IMR-90 (cell line): ENCODE results near the gene MRPL17. TPM values are rescaled to one million over a fixed set of nuclear protein-coding genes. Genes with fewer than 3 reads are reported as not detected.

Experiments
- ATAC-seq: fragments of 200-7000 bp; cut with Tn5 transposase; 2 replicates; pipeline ENCODE4 v1.9.1; 2020; ENCODE audit warnings: low read depth, mild to moderate bottlenecking, moderate library complexity
- BruUV-seq: library from RNA; stranded (reverse); fragments of 400-500 nt; replicated peaks from 2 replicates; lab custom pipeline; 2021; lab: Mats Ljungman, UMichigan
- CTCF ChIA-PET: fragments of 300-600 bp; formaldehyde crosslinking; extraction: SDS; loops from one replicate; lab custom pipeline; 2021; ENCODE audit warnings: antibody characterized with exemption; lab: Yijun Ruan, JAX
- POLR2A ChIA-PET: fragments of 300-600 bp; sonication (Branson Sonifier 250); formaldehyde crosslinking; loops from one replicate; lab custom pipeline; 2022; ENCODE audit warnings: antibody characterized with exemption; ENCODE audit not compliant: unreplicated experiment; lab: Charles Lee
- DNase-seq: peaks from one replicate; pipeline ENCODE4 v3.0.0; 2013
- H2AFZ ChIP-seq: replicated peaks from 2 replicates; pipeline ENCODE3; 2013; ENCODE audit warnings: low read length, mild to moderate bottlenecking; ENCODE audit not compliant: poor library complexity
- H2AK5ac ChIP-seq: 2 replicates; pipeline ENCODE4 v1.6.1; 2013; ENCODE audit warnings: low read depth, low read length, inconsistent platforms
- H2AK9ac ChIP-seq: replicated peaks from 2 replicates; pipeline ENCODE3; 2013; ENCODE audit warnings: mild to moderate bottlenecking, low read depth, low read length, moderate library complexity; ENCODE audit not compliant: poor library complexity
- H2BK120ac ChIP-seq: 2 replicates; pipeline ENCODE4 v1.6.1; 2013; ENCODE audit warnings: low read depth, low read length, inconsistent platforms
- H2BK15ac ChIP-seq: 3 replicates; pipeline ENCODE4 v1.6.1; 2013; ENCODE audit warnings: low read depth, low read length, inconsistent platforms
- H2BK20ac ChIP-seq: 2 replicates; pipeline ENCODE4 v1.6.1; 2013; ENCODE audit warnings: low read depth, mild to moderate bottlenecking, inconsistent platforms, low read length, moderate library complexity
- H2BK5ac ChIP-seq: 2 replicates; pipeline ENCODE4 v1.6.1; 2013; ENCODE audit warnings: mild to moderate bottlenecking, low read depth, low read length, inconsistent platforms; ENCODE audit not compliant: poor library complexity, severe bottlenecking
- H3K14ac ChIP-seq: replicated peaks from 2 replicates; pipeline ENCODE4 v1.6.1; 2013; ENCODE audit warnings: low read depth, low read length, inconsistent platforms
- H3K18ac ChIP-seq: 2 replicates; pipeline ENCODE4 v1.6.1; 2013; ENCODE audit warnings: low read depth, low read length, control low read depth
- H3K23ac ChIP-seq: 2 replicates; pipeline ENCODE4 v1.6.1; 2013; ENCODE audit warnings: low read depth, low read length, inconsistent platforms
- H3K27ac ChIP-seq: 2 replicates; pipeline ENCODE4 v1.5.1; 2013; ENCODE audit warnings: mild to moderate bottlenecking, control low read depth, low read length; ENCODE audit not compliant: insufficient read depth
- H3K27me3 ChIP-seq: 2 replicates; pipeline ENCODE4 v1.6.1; 2013; ENCODE audit warnings: low read length; ENCODE audit not compliant: control insufficient read depth, insufficient read depth
- H3K36me3 ChIP-seq: 2 replicates; pipeline ENCODE4 v1.6.1; 2013; ENCODE audit warnings: low read length, mixed read lengths; ENCODE audit not compliant: control insufficient read depth, insufficient read depth
- H3K4ac ChIP-seq: 2 replicates; pipeline ENCODE4 v1.6.1; 2013; ENCODE audit warnings: low read depth, low read length, inconsistent platforms
- H3K4me1 ChIP-seq: 2 replicates; pipeline ENCODE4 v1.6.1; 2013; ENCODE audit warnings: low read length, mixed read lengths; ENCODE audit not compliant: control insufficient read depth, insufficient read depth
- H3K4me2 ChIP-seq: 2 replicates; pipeline ENCODE4 v1.6.1; 2013; ENCODE audit warnings: low read depth, mild to moderate bottlenecking, control low read depth, low read length, moderate library complexity
- H3K4me3 ChIP-seq: 2 replicates; pipeline ENCODE4 v1.5.1; 2013; ENCODE audit warnings: low read depth, mild to moderate bottlenecking, control low read depth, low read length, moderate library complexity; ENCODE audit not compliant: insufficient read depth
- H3K56ac ChIP-seq: 2 replicates; pipeline ENCODE4 v1.6.1; 2013; ENCODE audit warnings: low read length, inconsistent platforms; ENCODE audit not compliant: insufficient read depth; ENCODE audit errors: extremely low read depth
- H3K79me1 ChIP-seq, 2 experiments: 2 replicates each; pipeline ENCODE4 v1.6.1; 2013; ENCODE audit warnings: low read length in 2 of 2, inconsistent platforms in 1 of 2, low read depth in 1 of 2
- H3K9ac ChIP-seq: 2 replicates; pipeline ENCODE4 v1.6.1; 2013; ENCODE audit warnings: low read depth, low read length, control low read depth
- H3K9me1 ChIP-seq: 2 replicates; pipeline ENCODE4 v1.6.1; 2013; ENCODE audit warnings: low read length, inconsistent platforms; ENCODE audit not compliant: insufficient read depth
- H3K9me3 ChIP-seq: 2 replicates; pipeline ENCODE4 v1.6.1; 2013; ENCODE audit warnings: low read length; ENCODE audit not compliant: control insufficient read depth, insufficient read depth
- H4K20me1 ChIP-seq: 2 replicates; pipeline ENCODE4 v1.6.1; 2013; ENCODE audit warnings: low read length, inconsistent platforms; ENCODE audit not compliant: insufficient read depth
- H4K5ac ChIP-seq: 2 replicates; pipeline ENCODE4 v1.6.1; 2013; ENCODE audit warnings: mild to moderate bottlenecking, low read depth, low read length, control low read depth
- H4K8ac ChIP-seq, 2 experiments: 2 replicates each; pipeline ENCODE4 v1.6.1; 2013; ENCODE audit warnings: low read depth in 2 of 2, low read length in 2 of 2, control low read depth in 1 of 2, inconsistent platforms in 1 of 2
- H4K91ac ChIP-seq: 2 replicates; pipeline ENCODE4 v1.6.1; 2013; ENCODE audit warnings: low read depth, low read length, inconsistent platforms; ENCODE audit not compliant: insufficient read depth
- CEBPB ChIP-seq: IDR thresholded peaks from 2 replicates; pipeline ENCODE4 v1.6.1; 2012; ENCODE audit warnings: low read depth, low read length, improper control_type of control experiment
- CHD1 ChIP-seq: IDR thresholded peaks from 2 replicates; pipeline ENCODE4 v1.6.1; 2012; ENCODE audit warnings: low read depth, low read length, improper control_type of control experiment
- CTCF ChIP-seq: conservative IDR thresholded peaks from 2 replicates; pipeline ENCODE4 v1.5.1; 2012; ENCODE audit warnings: mild to moderate bottlenecking, low read depth, low read length, improper control_type of control experiment
- FOS ChIP-seq: fragments of 150-350 bp; IDR thresholded peaks from 2 replicates; pipeline ENCODE4 v1.6.1; 2016; ENCODE audit warnings: low read depth, low read length
- MAFK ChIP-seq: IDR thresholded peaks from 2 replicates; pipeline ENCODE4 v1.6.1; 2012; ENCODE audit warnings: low read depth, low read length, improper control_type of control experiment
- MAZ ChIP-seq: IDR thresholded peaks from 2 replicates; pipeline ENCODE4 v1.6.1; 2012; ENCODE audit warnings: low read depth, mild to moderate bottlenecking, low read length, improper control_type of control experiment, moderate library complexity, borderline replicate concordance
- NFE2L2 ChIP-seq: fragments of 150-350 bp; IDR thresholded peaks from 2 replicates; pipeline ENCODE4 v1.6.1; 2016; ENCODE audit warnings: low read depth, mild to moderate bottlenecking, low read length
- RAD21 ChIP-seq: IDR thresholded peaks from 2 replicates; pipeline ENCODE4 v1.6.1; 2012; ENCODE audit warnings: low read length, improper control_type of control experiment
- WGBS, 2 experiments: methylation state at CpG; one replicate each; pipeline versions ENCODE4 v1.1.5 to v1.1.7; 2013; ENCODE audit warnings: missing lambda C conversion rate in 2 of 2; ENCODE audit not compliant: insufficient read length in 1 of 2; ENCODE audit errors: extremely low coverage in 2 of 2; 5-methylcytosine and 5-hydroxymethylcytosine counted together
- dilution Hi-C: fragments of 300-500 bp; cut with HindIII; formaldehyde crosslinking; loops from one replicate; pipeline ENCODE4 v1.14.3; 2018; ENCODE audit warnings: low sequenced_read_pairs; ENCODE audit not compliant: unreplicated experiment
- in situ Hi-C: fragments of 300-500 bp; cut with MboI; formaldehyde crosslinking; loops from 3 replicates; pipeline ENCODE4 v1.14.3; 2019; ENCODE audit warnings: low sequenced_read_pairs, inconsistent platforms, mixed read lengths
- intact Hi-C: fragments of 100-400 bp; cut with micrococcal nuclease; formaldehyde crosslinking; loops from 2 replicates; pipeline ENCODE4 v1.10.0; 2022
- polyA plus RNA-seq, 3 experiments: library from polyadenylated mRNA; depleted of rRNA; stranded (reverse); fragments of >200 nt; gene quantifications; 2 replicates each; pipeline ENCODE4 v1.2.3, GENCODE V29; 2012; ENCODE audit warnings: low replicate concordance in 1 of 3
- total RNA-seq: library from RNA; depleted of rRNA; stranded (reverse); fragments of >200 nt; gene quantifications from 2 replicates; pipeline ENCODE4 v1.2.3, GENCODE V29; 2012

The MRPL17 gene
- total and polyA plus RNA-seq, 2 of the 4 experiments (the other 2 are of a cell fraction), result 70.3 to 85.2 TPM

GRCh38 chr11:6721343-6721742 lies 38.2 kb upstream of the MRPL17 start:
- no peaks in the 10 kb centered on the region for H3K4me1 ChIP-seq
- H4K5ac ChIP-seq, result no peak overlapping the region
- no peak overlapping the region for H3K18ac ChIP-seq
- no peak overlapping the region for H3K14ac ChIP-seq
- H3K36me3 ChIP-seq, result no peaks in the 10 kb centered on the region
- no peak overlapping the region for H2AK9ac ChIP-seq
- H3K27me3 ChIP-seq, result peaks cover 7% of the 10 kb centered on the region
- ATAC-seq (no peak), DNase-seq (no peak)
- no peak overlapping the region for H4K91ac ChIP-seq
- no peak overlapping the region for H3K56ac ChIP-seq
- TF ChIP-seq RAD21 (no peak), CTCF (no peak), NFE2L2 (no peak), MAZ (no peak), CEBPB (no peak), CHD1 (no peak), FOS (no peak), MAFK (no peak)
- dilution Hi-C loops (no loop called here), intact Hi-C loops (loop anchor here (10.0 kb wide), 1 partner anchor 757 kb away; the partner anchor contains the start of gene OR56A5), in situ Hi-C loops (no loop called here)
- no peak overlapping the region for H3K9ac ChIP-seq
- H3K23ac ChIP-seq, result no peak overlapping the region
- H4K20me1 ChIP-seq, result no peaks in the 10 kb centered on the region
- H2AFZ ChIP-seq, result no peak overlapping the region
- no peak overlapping the region for H2BK120ac ChIP-seq
- no peaks in the 10 kb centered on the region for H3K9me3 ChIP-seq
- ChIA-PET CTCF (no interaction called here), POLR2A (interaction anchor here (0.7 kb wide), 1 partner anchor 694 kb away, joined by 5 read pairs; no protein-coding TSS in a partner anchor)
- H3K79me1 ChIP-seq, result no peaks in the 10 kb centered on the region
- H2BK20ac ChIP-seq, result no peak overlapping the region
- H2AK5ac ChIP-seq, result no peak overlapping the region
- WGBS, 2 experiments, result no CpG with 5 or more reads among the region's 1 CpG
- H2BK15ac ChIP-seq, result no peak overlapping the region
- no peaks in the 10 kb centered on the region for H3K9me1 ChIP-seq
- no peak overlapping the region for H3K4me3 ChIP-seq
- no peak overlapping the region for H2BK5ac ChIP-seq
- H3K27ac ChIP-seq, result no peak overlapping the region
- no peak overlapping the region for H3K4ac ChIP-seq
- BruUV-seq, result no TSS peak
- H4K8ac ChIP-seq, result no peak overlapping the region
- H3K4me2 ChIP-seq, result no peak overlapping the region
